Brain microvascular endothelial cell (primary cell): ENCODE results near the gene ADAMTS20.
"Not testable (repeated sequence)": the region's sequence is repeated elsewhere in the genome, so short reads cannot be mapped to it uniquely, and the experiment has no call there.

Experiments
- DNase-seq: peaks from one replicate; pipeline ENCODE4 v3.0.0-alpha.2; 2020
- H3K27ac ChIP-seq: fragments of 250-450 bp; sonication (Bioruptor Pico); 2 replicates; pipeline ENCODE4 v1.5.1; 2020; ENCODE audit warnings: mild to moderate bottlenecking, moderate library complexity
- H3K27me3 ChIP-seq: fragments of 250-450 bp; sonication (Bioruptor Pico); replicated peaks from 2 replicates; pipeline ENCODE4 v1.5.1; 2020; ENCODE audit warnings: mild to moderate bottlenecking
- H3K36me3 ChIP-seq: fragments of 250-450 bp; sonication (Bioruptor Pico); replicated peaks from 2 replicates; pipeline ENCODE4 v1.5.1; 2020; ENCODE audit warnings: mild to moderate bottlenecking
- H3K4me3 ChIP-seq: 2 replicates; pipeline ENCODE4 v1.5.1; 2011; ENCODE audit warnings: low read depth, mild to moderate bottlenecking, control low read depth, low read length, moderate library complexity
- in situ Hi-C: cut with HindIII; loops from 2 replicates; pipeline ENCODE4 v1.10.0; 2017; ENCODE audit warnings: low sequenced_read_pairs, low pct_ligation_motif_present
- TF ChIP-seq, protein P1 (sequence below): IDR thresholded peaks from 2 replicates; pipeline ENCODE4 v1.5.1; 2011; ENCODE audit warnings: low read depth, mild to moderate bottlenecking, moderate library complexity, low read length, control low read depth, inconsistent platforms; ENCODE audit errors: missing control alignments

Gene ADAMTS20

GRCh38 chr12:43571885-43572284, 19.9 kb upstream of the ADAMTS20 start:
- in situ Hi-C loops = no loop called here
- TF ChIP-seq, protein P1, sequence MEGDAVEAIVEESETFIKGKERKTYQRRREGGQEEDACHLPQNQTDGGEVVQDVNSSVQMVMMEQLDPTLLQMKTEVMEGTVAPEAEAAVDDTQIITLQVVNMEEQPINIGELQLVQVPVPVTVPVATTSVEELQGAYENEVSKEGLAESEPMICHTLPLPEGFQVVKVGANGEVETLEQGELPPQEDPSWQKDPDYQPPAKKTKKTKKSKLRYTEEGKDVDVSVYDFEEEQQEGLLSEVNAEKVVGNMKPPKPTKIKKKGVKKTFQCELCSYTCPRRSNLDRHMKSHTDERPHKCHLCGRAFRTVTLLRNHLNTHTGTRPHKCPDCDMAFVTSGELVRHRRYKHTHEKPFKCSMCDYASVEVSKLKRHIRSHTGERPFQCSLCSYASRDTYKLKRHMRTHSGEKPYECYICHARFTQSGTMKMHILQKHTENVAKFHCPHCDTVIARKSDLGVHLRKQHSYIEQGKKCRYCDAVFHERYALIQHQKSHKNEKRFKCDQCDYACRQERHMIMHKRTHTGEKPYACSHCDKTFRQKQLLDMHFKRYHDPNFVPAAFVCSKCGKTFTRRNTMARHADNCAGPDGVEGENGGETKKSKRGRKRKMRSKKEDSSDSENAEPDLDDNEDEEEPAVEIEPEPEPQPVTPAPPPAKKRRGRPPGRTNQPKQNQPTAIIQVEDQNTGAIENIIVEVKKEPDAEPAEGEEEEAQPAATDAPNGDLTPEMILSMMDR = no peak

GRCh38 chr12:43556057-43556456, 4.1 kb upstream of the ADAMTS20 start:
- H3K4me3 ChIP-seq = no peak overlapping the region
- DNase-seq = no peak
- no peak overlapping the region for H3K27ac ChIP-seq
- in situ Hi-C loops = no loop called here
- H3K36me3 ChIP-seq = no peaks in the 10 kb centered on the region
- TF ChIP-seq, protein P1 = no peak
- H3K27me3 ChIP-seq = peaks cover 9% of the 10 kb centered on the region

More at GRCh38 chr12:43571885-43572284, 19.9 kb upstream of the ADAMTS20 start:
- Histone ChIP-seq H3K36me3 (no peaks in the 10 kb centered on the region), H3K27me3 (no peaks in the 10 kb centered on the region), H3K4me3 (no peak overlapping the region), H3K27ac (no peak overlapping the region)
- no peak for DNase-seq

DNA sequence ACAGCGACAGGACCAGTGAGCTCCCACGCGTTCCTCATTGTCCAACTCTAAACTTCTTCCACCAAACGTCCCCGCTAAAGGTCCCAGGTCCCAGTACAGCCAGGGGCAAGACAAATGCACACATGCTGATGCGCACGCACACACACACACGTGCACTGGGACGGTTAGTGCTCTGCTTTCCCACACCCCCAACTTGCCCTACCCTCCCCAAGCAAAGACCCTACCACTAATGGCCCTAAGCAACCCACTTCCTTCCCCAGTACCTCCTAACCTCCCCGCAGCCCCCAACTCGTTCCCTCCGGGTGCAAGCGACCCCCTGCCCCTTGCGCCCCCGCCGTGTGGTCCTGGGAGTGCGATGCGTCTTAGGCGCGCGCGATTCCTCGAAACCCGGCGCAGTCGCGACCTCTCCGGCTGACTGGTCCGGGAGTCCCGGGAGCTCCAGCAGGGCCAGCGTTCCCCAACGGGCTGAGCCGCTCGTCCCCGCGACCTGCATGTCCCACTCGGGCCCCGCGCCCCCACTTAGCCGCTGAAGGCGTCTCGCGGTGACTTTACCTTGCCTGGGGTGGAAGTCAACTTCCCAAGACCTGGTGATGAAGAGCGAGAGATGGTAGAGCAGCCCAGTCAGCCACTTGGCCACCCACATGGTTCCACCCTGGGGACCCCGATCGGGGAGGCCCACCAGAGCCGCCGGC, 578 bp downstream of the ADAMTS20 start:
- Histone ChIP-seq H3K4me3 (peak overlapping the region; percentile 54), H3K36me3 (no peaks in the 10 kb centered on the region), H3K27me3 (peaks cover 20% of the 10 kb centered on the region), H3K27ac (no peak overlapping the region)
- no peak for DNase-seq
- in situ Hi-C loops = no loop called here
- TF ChIP-seq, protein P1 = no peak

GRCh38 chr12:43550831-43551271, 1.2 kb downstream of the ADAMTS20 start:
- Histone ChIP-seq H3K4me3 (peak overlapping the region; percentile 54), H3K27me3 (peaks cover 20% of the 10 kb centered on the region), H3K36me3 (no peaks in the 10 kb centered on the region), H3K27ac (no peak overlapping the region)
- in situ Hi-C loops = no loop called here
- TF ChIP-seq, protein P1 = no peak
- no peak for DNase-seq

- TF ChIP-seq, protein P1 = no peak
- no peak overlapping the region for H3K4me3 ChIP-seq
- in situ Hi-C loops = no loop called here
- no peak for DNase-seq
- no peaks in the 10 kb centered on the region for H3K27me3 ChIP-seq
- no peaks in the 10 kb centered on the region for H3K36me3 ChIP-seq
- no peak overlapping the region for H3K27ac ChIP-seq
Measured at GRCh38 chr12:43544703-43545102, 7.3 kb downstream of the ADAMTS20 start.

DNA sequence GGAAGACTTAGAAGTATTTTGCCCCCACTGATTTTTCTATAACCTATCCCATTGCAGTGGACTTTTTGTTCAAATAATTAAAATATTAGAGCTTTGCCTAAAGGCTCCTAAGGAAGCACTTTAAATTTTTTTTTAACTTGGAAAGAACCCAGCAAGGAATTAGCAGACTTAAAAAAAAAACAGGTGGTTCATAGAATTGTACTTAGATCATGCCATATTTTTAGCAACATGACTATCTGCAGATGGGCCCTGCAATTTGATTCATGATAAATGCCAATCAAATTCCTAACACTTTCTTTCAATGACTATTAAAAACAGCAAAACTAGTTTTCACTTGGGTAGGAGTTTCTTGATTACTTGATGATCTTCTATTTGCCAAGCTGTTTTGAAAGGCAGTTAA, 11.5 kb downstream of the ADAMTS20 start:
- H3K36me3 ChIP-seq = no peaks in the 10 kb centered on the region
- TF ChIP-seq, protein P1 = no peak
- in situ Hi-C loops = no loop called here
- no peak overlapping the region for H3K27ac ChIP-seq
- no peak for DNase-seq
- H3K27me3 ChIP-seq = no peaks in the 10 kb centered on the region
- no peak overlapping the region for H3K4me3 ChIP-seq

DNA sequence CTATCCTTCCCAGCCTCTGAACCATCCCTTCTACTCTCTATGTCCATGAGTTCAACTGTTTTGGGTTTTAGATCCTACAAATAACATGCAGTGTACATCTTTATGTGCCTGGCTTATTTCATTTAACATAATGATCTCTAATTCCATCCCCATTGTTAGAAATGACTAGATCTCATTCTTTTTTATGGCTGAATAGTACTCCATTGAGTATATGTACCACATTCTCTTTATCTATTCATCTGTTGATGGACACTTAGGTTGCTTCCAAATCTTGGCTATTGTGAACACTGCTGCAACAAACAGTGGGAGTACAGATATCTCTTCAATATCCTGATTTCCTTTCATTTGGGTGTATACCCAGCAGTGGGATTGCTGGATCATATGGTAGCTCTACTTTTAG, 14.3 kb downstream of the ADAMTS20 start:
- not testable (repeated sequence) for H3K27ac ChIP-seq

More for the DNA sequence above, 14.3 kb downstream of the ADAMTS20 start:
- DNase-seq, H3K4me3 ChIP-seq, H3K36me3 ChIP-seq, H3K27me3 ChIP-seq, in situ Hi-C loops: not testable (repeated sequence)
